IMR-90 (cell line): ENCODE results near the gene IP6K1. TPM values are rescaled to one million over a fixed set of nuclear protein-coding genes. Genes with fewer than 3 reads are reported as not detected.

Experiments
- ATAC-seq: fragments of 200-7000 bp; cut with Tn5 transposase; 2 replicates; pipeline ENCODE4 v1.9.1; 2020; ENCODE audit warnings: low read depth, mild to moderate bottlenecking, moderate library complexity
- BruUV-seq: library from RNA; stranded (reverse); fragments of 400-500 nt; replicated peaks from 2 replicates; lab custom pipeline; 2021; lab: Mats Ljungman, UMichigan
- CTCF ChIA-PET: fragments of 300-600 bp; formaldehyde crosslinking; extraction: SDS; loops from one replicate; lab custom pipeline; 2021; ENCODE audit warnings: antibody characterized with exemption; lab: Yijun Ruan, JAX
- POLR2A ChIA-PET: fragments of 300-600 bp; sonication (Branson Sonifier 250); formaldehyde crosslinking; loops from one replicate; lab custom pipeline; 2022; ENCODE audit warnings: antibody characterized with exemption; ENCODE audit not compliant: unreplicated experiment; lab: Charles Lee
- DNase-seq: peaks from one replicate; pipeline ENCODE4 v3.0.0; 2013
- H2AFZ ChIP-seq: replicated peaks from 2 replicates; pipeline ENCODE3; 2013; ENCODE audit warnings: low read length, mild to moderate bottlenecking; ENCODE audit not compliant: poor library complexity
- H2AK5ac ChIP-seq: 2 replicates; pipeline ENCODE4 v1.6.1; 2013; ENCODE audit warnings: low read depth, low read length, inconsistent platforms
- H2AK9ac ChIP-seq: replicated peaks from 2 replicates; pipeline ENCODE3; 2013; ENCODE audit warnings: mild to moderate bottlenecking, low read depth, low read length, moderate library complexity; ENCODE audit not compliant: poor library complexity
- H2BK120ac ChIP-seq: 2 replicates; pipeline ENCODE4 v1.6.1; 2013; ENCODE audit warnings: low read depth, low read length, inconsistent platforms
- H2BK15ac ChIP-seq: 3 replicates; pipeline ENCODE4 v1.6.1; 2013; ENCODE audit warnings: low read depth, low read length, inconsistent platforms
- H2BK20ac ChIP-seq: 2 replicates; pipeline ENCODE4 v1.6.1; 2013; ENCODE audit warnings: low read depth, mild to moderate bottlenecking, inconsistent platforms, low read length, moderate library complexity
- H2BK5ac ChIP-seq: 2 replicates; pipeline ENCODE4 v1.6.1; 2013; ENCODE audit warnings: mild to moderate bottlenecking, low read depth, low read length, inconsistent platforms; ENCODE audit not compliant: poor library complexity, severe bottlenecking
- H3K14ac ChIP-seq: replicated peaks from 2 replicates; pipeline ENCODE4 v1.6.1; 2013; ENCODE audit warnings: low read depth, low read length, inconsistent platforms
- H3K18ac ChIP-seq: 2 replicates; pipeline ENCODE4 v1.6.1; 2013; ENCODE audit warnings: low read depth, low read length, control low read depth
- H3K23ac ChIP-seq: 2 replicates; pipeline ENCODE4 v1.6.1; 2013; ENCODE audit warnings: low read depth, low read length, inconsistent platforms
- H3K27ac ChIP-seq: 2 replicates; pipeline ENCODE4 v1.5.1; 2013; ENCODE audit warnings: mild to moderate bottlenecking, control low read depth, low read length; ENCODE audit not compliant: insufficient read depth
- H3K27me3 ChIP-seq: 2 replicates; pipeline ENCODE4 v1.6.1; 2013; ENCODE audit warnings: low read length; ENCODE audit not compliant: control insufficient read depth, insufficient read depth
- H3K36me3 ChIP-seq: 2 replicates; pipeline ENCODE4 v1.6.1; 2013; ENCODE audit warnings: low read length, mixed read lengths; ENCODE audit not compliant: control insufficient read depth, insufficient read depth
- H3K4ac ChIP-seq: 2 replicates; pipeline ENCODE4 v1.6.1; 2013; ENCODE audit warnings: low read depth, low read length, inconsistent platforms
- H3K4me1 ChIP-seq: 2 replicates; pipeline ENCODE4 v1.6.1; 2013; ENCODE audit warnings: low read length, mixed read lengths; ENCODE audit not compliant: control insufficient read depth, insufficient read depth
- H3K4me2 ChIP-seq: 2 replicates; pipeline ENCODE4 v1.6.1; 2013; ENCODE audit warnings: low read depth, mild to moderate bottlenecking, control low read depth, low read length, moderate library complexity
- H3K4me3 ChIP-seq: 2 replicates; pipeline ENCODE4 v1.5.1; 2013; ENCODE audit warnings: low read depth, mild to moderate bottlenecking, control low read depth, low read length, moderate library complexity; ENCODE audit not compliant: insufficient read depth
- H3K56ac ChIP-seq: 2 replicates; pipeline ENCODE4 v1.6.1; 2013; ENCODE audit warnings: low read length, inconsistent platforms; ENCODE audit not compliant: insufficient read depth; ENCODE audit errors: extremely low read depth
- H3K79me1 ChIP-seq, 2 experiments: 2 replicates each; pipeline ENCODE4 v1.6.1; 2013; ENCODE audit warnings: low read length in 2 of 2, inconsistent platforms in 1 of 2, low read depth in 1 of 2
- H3K9ac ChIP-seq: 2 replicates; pipeline ENCODE4 v1.6.1; 2013; ENCODE audit warnings: low read depth, low read length, control low read depth
- H3K9me1 ChIP-seq: 2 replicates; pipeline ENCODE4 v1.6.1; 2013; ENCODE audit warnings: low read length, inconsistent platforms; ENCODE audit not compliant: insufficient read depth
- H3K9me3 ChIP-seq: 2 replicates; pipeline ENCODE4 v1.6.1; 2013; ENCODE audit warnings: low read length; ENCODE audit not compliant: control insufficient read depth, insufficient read depth
- H4K20me1 ChIP-seq: 2 replicates; pipeline ENCODE4 v1.6.1; 2013; ENCODE audit warnings: low read length, inconsistent platforms; ENCODE audit not compliant: insufficient read depth
- H4K5ac ChIP-seq: 2 replicates; pipeline ENCODE4 v1.6.1; 2013; ENCODE audit warnings: mild to moderate bottlenecking, low read depth, low read length, control low read depth
- H4K8ac ChIP-seq, 2 experiments: 2 replicates each; pipeline ENCODE4 v1.6.1; 2013; ENCODE audit warnings: low read depth in 2 of 2, low read length in 2 of 2, control low read depth in 1 of 2, inconsistent platforms in 1 of 2
- H4K91ac ChIP-seq: 2 replicates; pipeline ENCODE4 v1.6.1; 2013; ENCODE audit warnings: low read depth, low read length, inconsistent platforms; ENCODE audit not compliant: insufficient read depth
- CHD1 ChIP-seq: IDR thresholded peaks from 2 replicates; pipeline ENCODE4 v1.6.1; 2012; ENCODE audit warnings: low read depth, low read length, improper control_type of control experiment
- MAFK ChIP-seq: IDR thresholded peaks from 2 replicates; pipeline ENCODE4 v1.6.1; 2012; ENCODE audit warnings: low read depth, low read length, improper control_type of control experiment
- MAZ ChIP-seq: IDR thresholded peaks from 2 replicates; pipeline ENCODE4 v1.6.1; 2012; ENCODE audit warnings: low read depth, mild to moderate bottlenecking, low read length, improper control_type of control experiment, moderate library complexity, borderline replicate concordance
- NFE2L2 ChIP-seq: fragments of 150-350 bp; IDR thresholded peaks from 2 replicates; pipeline ENCODE4 v1.6.1; 2016; ENCODE audit warnings: low read depth, mild to moderate bottlenecking, low read length
- POLR2A ChIP-seq: IDR thresholded peaks from 2 replicates; pipeline ENCODE4 v1.6.1; 2012; ENCODE audit warnings: mild to moderate bottlenecking, low read depth, low read length
- RAD21 ChIP-seq: IDR thresholded peaks from 2 replicates; pipeline ENCODE4 v1.6.1; 2012; ENCODE audit warnings: low read length, improper control_type of control experiment
- RFX5 ChIP-seq: IDR thresholded peaks from 2 replicates; pipeline ENCODE4 v1.8.0; 2012; ENCODE audit warnings: low read depth, mild to moderate bottlenecking, low read length, moderate library complexity
- WGBS, 2 experiments: methylation state at CpG; one replicate each; pipeline versions ENCODE4 v1.1.5 to v1.1.7; 2013; ENCODE audit warnings: missing lambda C conversion rate in 2 of 2; ENCODE audit not compliant: insufficient read length in 1 of 2; ENCODE audit errors: extremely low coverage in 2 of 2; 5-methylcytosine and 5-hydroxymethylcytosine counted together
- dilution Hi-C: fragments of 300-500 bp; cut with HindIII; formaldehyde crosslinking; loops from one replicate; pipeline ENCODE4 v1.14.3; 2018; ENCODE audit warnings: low sequenced_read_pairs; ENCODE audit not compliant: unreplicated experiment
- in situ Hi-C: fragments of 300-500 bp; cut with MboI; formaldehyde crosslinking; loops from 3 replicates; pipeline ENCODE4 v1.14.3; 2019; ENCODE audit warnings: low sequenced_read_pairs, inconsistent platforms, mixed read lengths
- intact Hi-C: fragments of 100-400 bp; cut with micrococcal nuclease; formaldehyde crosslinking; loops from 2 replicates; pipeline ENCODE4 v1.10.0; 2022
- polyA plus RNA-seq, 3 experiments: library from polyadenylated mRNA; depleted of rRNA; stranded (reverse); fragments of >200 nt; gene quantifications; 2 replicates each; pipeline ENCODE4 v1.2.3, GENCODE V29; 2012; ENCODE audit warnings: low replicate concordance in 1 of 3
- total RNA-seq: library from RNA; depleted of rRNA; stranded (reverse); fragments of >200 nt; gene quantifications from 2 replicates; pipeline ENCODE4 v1.2.3, GENCODE V29; 2012
- TF ChIP-seq, protein P1 (sequence below): fragments of 150-350 bp; IDR thresholded peaks from 2 replicates; pipeline ENCODE4 v1.6.1; 2016; ENCODE audit warnings: low read depth, mild to moderate bottlenecking, low read length, moderate library complexity, borderline replicate concordance
- TF ChIP-seq, protein P2 (sequence below): conservative IDR thresholded peaks from 2 replicates; pipeline ENCODE4 v1.5.1; 2012; ENCODE audit warnings: mild to moderate bottlenecking, low read depth, low read length, improper control_type of control experiment

IP6K1 gene
- total and polyA plus RNA-seq, 2 of the 4 experiments (the other 2 are of a cell fraction): 28.3 to 28.7 TPM

DNA sequence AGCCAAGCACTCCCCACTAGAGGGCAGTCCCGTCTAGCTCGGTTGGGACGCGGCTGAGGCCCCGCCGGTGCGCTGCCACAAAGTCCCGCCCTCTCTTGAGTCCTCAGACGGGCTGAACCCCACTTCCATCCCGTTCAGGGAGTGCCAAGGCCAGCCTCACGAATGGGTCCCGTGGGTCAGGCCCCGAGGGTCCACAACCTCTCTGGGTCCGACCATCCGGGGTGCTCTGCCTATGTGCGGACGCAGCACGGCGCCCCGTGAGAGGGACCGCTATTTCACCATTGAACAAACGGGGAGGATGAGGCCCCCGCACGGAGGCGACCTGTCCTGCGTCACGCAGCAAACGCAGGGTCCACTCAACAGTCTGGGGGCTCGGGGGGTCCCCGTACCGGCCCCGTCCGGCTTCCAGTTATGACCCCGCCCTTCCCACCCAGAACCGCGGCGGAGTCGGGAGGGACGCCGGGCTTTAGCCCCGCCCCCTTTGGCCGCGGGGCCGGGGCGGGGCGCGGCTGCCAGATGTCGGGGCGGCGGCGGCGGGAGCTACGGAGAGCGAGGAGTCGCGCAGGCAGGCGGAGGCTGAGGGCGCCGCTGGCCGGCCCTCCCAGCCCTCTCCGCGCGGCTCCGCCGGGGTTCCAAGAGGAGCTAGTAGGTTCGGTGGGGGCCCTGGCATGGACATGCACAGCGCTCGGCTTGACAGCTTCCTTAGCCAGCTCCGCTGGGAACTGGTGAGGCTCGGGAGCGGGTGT is 16.6 kb upstream of the IP6K1 start, which contains the start of gene INKA1 (continued):
- TF ChIP-seq, protein P1, sequence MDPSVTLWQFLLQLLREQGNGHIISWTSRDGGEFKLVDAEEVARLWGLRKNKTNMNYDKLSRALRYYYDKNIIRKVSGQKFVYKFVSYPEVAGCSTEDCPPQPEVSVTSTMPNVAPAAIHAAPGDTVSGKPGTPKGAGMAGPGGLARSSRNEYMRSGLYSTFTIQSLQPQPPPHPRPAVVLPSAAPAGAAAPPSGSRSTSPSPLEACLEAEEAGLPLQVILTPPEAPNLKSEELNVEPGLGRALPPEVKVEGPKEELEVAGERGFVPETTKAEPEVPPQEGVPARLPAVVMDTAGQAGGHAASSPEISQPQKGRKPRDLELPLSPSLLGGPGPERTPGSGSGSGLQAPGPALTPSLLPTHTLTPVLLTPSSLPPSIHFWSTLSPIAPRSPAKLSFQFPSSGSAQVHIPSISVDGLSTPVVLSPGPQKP: no peak
- TF ChIP-seq MAZ (peak; percentile 61; the same call in 1 of the 2 replicates), RAD21 (peak; percentile 93)

DNA sequence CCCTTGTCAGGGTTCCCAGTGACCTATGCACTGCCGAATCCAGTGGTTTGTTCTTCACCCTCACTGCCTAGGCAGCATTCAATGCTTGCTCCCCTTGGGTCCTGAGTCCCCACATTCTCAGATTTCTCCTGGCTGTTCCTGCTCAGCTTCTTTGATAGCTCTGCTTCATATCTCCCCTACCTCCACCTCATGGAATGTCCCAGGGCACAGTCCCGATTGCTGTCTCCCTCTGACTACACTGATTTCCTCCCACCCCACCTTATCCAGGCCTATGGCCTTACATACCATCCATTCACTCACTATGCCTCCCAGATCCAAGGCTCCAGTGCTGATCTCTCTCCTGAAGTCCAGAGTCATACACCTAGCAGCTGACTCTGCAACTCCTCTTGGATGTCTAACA is 14.8 kb upstream of the IP6K1 start:
- DNase-seq: no peak

More for the DNA sequence above, 14.8 kb upstream of the IP6K1 start:
- Histone ChIP-seq H3K27me3 (0 out of 2 replicates have a peak, but pooled peaks cover 2% of the 10 kb centered on the region), H3K27ac (no peak overlapping the region), H3K9me1 (peaks cover 8% of the 10 kb centered on the region; the same call in 1 of the 2 replicates), H2BK5ac (no peak overlapping the region), H3K4me2 (no peak overlapping the region), H3K4me3 (no peak overlapping the region), H4K20me1 (no peaks in the 10 kb centered on the region), H3K4me1 (peaks cover 21% of the 10 kb centered on the region), H3K23ac (peak overlapping the region; percentile 27; the same call in 1 of the 2 replicates), H3K36me3 (no peaks in the 10 kb centered on the region; the same call in 1 of the 2 replicates), H2AK9ac (no peak overlapping the region), H3K9me3 (no peaks in the 10 kb centered on the region), H3K9ac (no peak overlapping the region), H2AK5ac (no peak overlapping the region), H3K14ac (no peak overlapping the region), H4K91ac (no peak overlapping the region), H2BK120ac (no peak overlapping the region), H2BK20ac (no peak overlapping the region), H4K5ac (no peak overlapping the region), H2AFZ (peak overlapping the region; percentile 8), H3K79me1 (peaks cover 0 to 9% of the 10 kb centered on the region in 2 experiments; a peak in 1 of 4 replicates), H2BK15ac (no peak overlapping the region), H4K8ac (no peak overlapping the region), H3K4ac (no peak overlapping the region), H3K18ac (no peak overlapping the region), H3K56ac (no peak overlapping the region)
- CTCF ChIA-PET: no interaction called here
- TF ChIP-seq NFE2L2: no peak
- TF ChIP-seq CHD1: no peak
- TF ChIP-seq POLR2A: no peak
- no peak for TF ChIP-seq RFX5
- TF ChIP-seq MAFK: no peak
- TF ChIP-seq, protein P2, sequence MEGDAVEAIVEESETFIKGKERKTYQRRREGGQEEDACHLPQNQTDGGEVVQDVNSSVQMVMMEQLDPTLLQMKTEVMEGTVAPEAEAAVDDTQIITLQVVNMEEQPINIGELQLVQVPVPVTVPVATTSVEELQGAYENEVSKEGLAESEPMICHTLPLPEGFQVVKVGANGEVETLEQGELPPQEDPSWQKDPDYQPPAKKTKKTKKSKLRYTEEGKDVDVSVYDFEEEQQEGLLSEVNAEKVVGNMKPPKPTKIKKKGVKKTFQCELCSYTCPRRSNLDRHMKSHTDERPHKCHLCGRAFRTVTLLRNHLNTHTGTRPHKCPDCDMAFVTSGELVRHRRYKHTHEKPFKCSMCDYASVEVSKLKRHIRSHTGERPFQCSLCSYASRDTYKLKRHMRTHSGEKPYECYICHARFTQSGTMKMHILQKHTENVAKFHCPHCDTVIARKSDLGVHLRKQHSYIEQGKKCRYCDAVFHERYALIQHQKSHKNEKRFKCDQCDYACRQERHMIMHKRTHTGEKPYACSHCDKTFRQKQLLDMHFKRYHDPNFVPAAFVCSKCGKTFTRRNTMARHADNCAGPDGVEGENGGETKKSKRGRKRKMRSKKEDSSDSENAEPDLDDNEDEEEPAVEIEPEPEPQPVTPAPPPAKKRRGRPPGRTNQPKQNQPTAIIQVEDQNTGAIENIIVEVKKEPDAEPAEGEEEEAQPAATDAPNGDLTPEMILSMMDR: no peak
- in situ Hi-C loops (no loop called here), intact Hi-C loops (loop anchor here (5.0 kb wide), 1 partner anchor 291 kb away; no protein-coding TSS in a partner anchor), dilution Hi-C loops (no loop called here)
- POLR2A ChIA-PET: no interaction called here
- BruUV-seq: no TSS peak
- no peak for ATAC-seq
- WGBS, 2 experiments: 78% methylated on average over 2 of the region's 2 CpGs; no CpG with 5 or more reads in 1 of the 2 experiments
